HCEC 1CT (cell line): ENCODE measurements around the gene SPOUT1.
A peak's percentile ranks its signal among the peaks of the same experiment; 100 is the strongest.

Experiments
- DNase-seq: peaks from one replicate; pipeline ENCODE4 v3.0.0-alpha.2; 2017

SPOUT1 gene

DNA sequence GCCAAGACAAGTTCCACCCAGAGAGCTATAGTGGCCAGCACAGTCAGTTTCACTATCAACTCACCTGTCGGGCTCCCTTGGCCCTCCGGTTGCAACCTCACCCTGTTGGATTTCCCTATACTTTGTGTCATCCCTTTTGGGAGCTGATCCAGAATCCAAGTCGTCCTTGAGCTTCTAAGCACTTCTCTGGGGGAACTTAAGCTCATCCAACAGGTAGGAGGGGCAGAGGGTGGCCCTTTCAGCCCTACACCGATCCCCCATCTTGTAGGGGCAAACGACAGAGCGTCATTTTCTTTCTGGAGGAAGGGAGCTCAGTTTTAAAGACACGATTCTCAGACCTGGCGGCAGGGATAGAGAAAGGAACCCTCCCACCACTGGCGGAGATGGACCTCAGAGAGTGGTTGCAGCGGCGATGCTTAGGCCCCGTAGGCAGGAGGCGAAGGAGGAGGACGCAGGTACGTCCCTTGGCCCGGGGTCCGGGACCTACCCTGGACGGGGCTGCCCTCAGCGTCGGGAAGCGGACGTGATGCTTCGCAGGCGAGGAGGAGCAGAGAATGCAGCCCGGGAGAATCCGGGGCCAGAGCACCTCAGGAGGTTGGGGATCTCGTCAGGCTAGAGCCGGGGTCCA lies 58.4 kb downstream of the SPOUT1 start:
- DNase-seq, result peak; percentile 6

DNA sequence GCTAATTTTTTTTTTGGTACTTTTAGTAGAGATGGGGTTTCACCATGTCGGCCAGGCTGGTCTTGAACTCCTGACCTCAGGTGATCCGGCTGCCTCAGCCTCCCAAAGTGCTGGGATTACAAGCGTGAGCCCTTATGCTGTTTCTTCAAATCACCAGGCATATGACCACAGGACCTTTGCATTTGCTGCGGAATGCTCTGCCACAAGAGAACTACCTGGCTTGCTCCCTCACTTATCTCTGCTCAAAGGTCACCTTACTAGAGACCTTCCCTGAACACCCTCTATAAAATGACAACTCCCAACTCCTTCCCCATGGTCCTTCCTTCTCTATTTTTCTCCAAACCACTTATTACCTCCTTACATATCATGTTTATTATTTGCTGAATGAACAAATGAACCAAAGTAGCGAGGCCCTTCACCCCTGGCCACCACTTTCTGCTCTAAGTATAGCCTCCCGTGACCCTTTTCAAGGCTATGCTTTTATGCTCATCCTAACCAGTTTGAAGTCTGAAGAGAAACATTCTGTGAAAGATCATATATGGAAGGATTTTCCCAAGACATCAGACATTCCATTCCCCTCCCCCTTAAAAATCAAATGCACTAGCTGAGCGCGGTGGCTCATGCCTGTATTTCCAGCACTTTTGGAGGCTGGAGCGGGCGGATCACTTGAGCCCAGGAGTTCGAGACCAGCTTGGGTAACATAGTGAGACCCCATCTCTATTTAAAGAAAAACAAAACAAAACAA lies 59.1 kb downstream of the SPOUT1 start:
- no peak for DNase-seq
